HEK293 (cell line): ENCODE data around the gene MSRB3.

ENCODE experiments used
- AEBP2 ChIP-seq: fragments of 450-650 bp; formaldehyde crosslinking; IDR thresholded peaks from 2 replicates; pipeline ENCODE4 v1.5.1; 2016; ENCODE audit warnings: missing biosample characterization, missing genetic modification characterization, borderline replicate concordance
- CTCF ChIP-seq: fragments of 450-650 bp; formaldehyde crosslinking; IDR thresholded peaks from 2 replicates; pipeline ENCODE4 v1.5.1; 2016; ENCODE audit warnings: missing biosample characterization, missing genetic modification characterization
- GLI4 ChIP-seq: fragments of 450-650 bp; formaldehyde crosslinking; IDR thresholded peaks from 2 replicates; pipeline ENCODE4 v1.5.1; 2016; ENCODE audit warnings: missing biosample characterization, missing genetic modification characterization
- MEIS1 ChIP-seq: sonication (generic); formaldehyde crosslinking; IDR thresholded peaks from 2 replicates; pipeline ENCODE4 v1.8.1; 2022; ENCODE audit warnings: missing genetic modification reagents, mild to moderate bottlenecking, borderline replicate concordance
- OSR2 ChIP-seq: fragments of 450-650 bp; formaldehyde crosslinking; IDR thresholded peaks from 2 replicates; pipeline ENCODE4 v1.5.1; 2016; ENCODE audit warnings: missing biosample characterization, missing genetic modification characterization
- REPIN1 ChIP-seq: fragments of 450-650 bp; formaldehyde crosslinking; IDR thresholded peaks from 2 replicates; pipeline ENCODE4 v1.5.1; 2017; ENCODE audit warnings: missing biosample characterization, missing genetic modification characterization, low read depth
- YY1 ChIP-seq: fragments of 450-650 bp; formaldehyde crosslinking; IDR thresholded peaks from 2 replicates; pipeline ENCODE4 v1.5.1; 2018; ENCODE audit warnings: missing biosample characterization, missing genetic modification characterization
- ZFP3 ChIP-seq: fragments of 450-650 bp; formaldehyde crosslinking; IDR thresholded peaks from 2 replicates; pipeline ENCODE4 v1.5.1; 2016; ENCODE audit warnings: low read depth, missing biosample characterization, missing genetic modification characterization
- ZNF155 ChIP-seq: fragments of 450-650 bp; formaldehyde crosslinking; IDR thresholded peaks from 2 replicates; pipeline ENCODE4 v1.5.1; 2016; ENCODE audit warnings: missing biosample characterization, missing genetic modification characterization
- ZNF157 ChIP-seq: fragments of 450-650 bp; formaldehyde crosslinking; IDR thresholded peaks from 2 replicates; pipeline ENCODE4 v1.5.1; 2016; ENCODE audit warnings: missing biosample characterization, missing genetic modification characterization
- ZNF169 ChIP-seq: fragments of 450-650 bp; formaldehyde crosslinking; IDR thresholded peaks from 2 replicates; pipeline ENCODE4 v1.5.1; 2016; ENCODE audit warnings: missing biosample characterization, missing genetic modification characterization
- ZNF221 ChIP-seq: fragments of 450-650 bp; formaldehyde crosslinking; IDR thresholded peaks from 2 replicates; pipeline ENCODE4 v1.5.1; 2017; ENCODE audit warnings: missing biosample characterization, missing genetic modification characterization, borderline replicate concordance
- ZNF280D ChIP-seq: fragments of 450-650 bp; formaldehyde crosslinking; IDR thresholded peaks from 2 replicates; pipeline ENCODE4 v1.5.1; 2016; ENCODE audit warnings: missing biosample characterization, missing genetic modification characterization
- ZNF341 ChIP-seq: fragments of 450-650 bp; formaldehyde crosslinking; IDR thresholded peaks from 2 replicates; pipeline ENCODE4; 2016; ENCODE audit warnings: low read depth, missing biosample characterization, missing genetic modification characterization
- ZNF394 ChIP-seq: fragments of 450-650 bp; formaldehyde crosslinking; IDR thresholded peaks from 2 replicates; pipeline ENCODE4 v1.5.1; 2016; ENCODE audit warnings: missing biosample characterization, missing genetic modification characterization, mild to moderate bottlenecking, moderate library complexity, borderline replicate concordance
- ZNF404 ChIP-seq: fragments of 450-650 bp; formaldehyde crosslinking; IDR thresholded peaks from 2 replicates; pipeline ENCODE4 v1.5.1; 2017; ENCODE audit warnings: missing biosample characterization, missing genetic modification characterization
- ZNF513 ChIP-seq: fragments of 450-650 bp; IDR thresholded peaks from 2 replicates; pipeline ENCODE4 v1.5.1; 2018; ENCODE audit warnings: missing biosample characterization, missing genetic modification characterization
- ZNF518A ChIP-seq: fragments of 450-650 bp; formaldehyde crosslinking; conservative IDR thresholded peaks from 2 replicates; pipeline ENCODE4 v1.5.1; 2016; ENCODE audit warnings: low read depth, missing biosample characterization, missing genetic modification characterization
- ZNF529 ChIP-seq: fragments of 450-650 bp; formaldehyde crosslinking; IDR thresholded peaks from 2 replicates; pipeline ENCODE4 v1.5.1; 2017; ENCODE audit warnings: missing genetic modification characterization, missing biosample characterization; ENCODE audit not compliant: insufficient replicate concordance
- ZNF555 ChIP-seq: fragments of 450-650 bp; formaldehyde crosslinking; conservative IDR thresholded peaks from 2 replicates; pipeline ENCODE4 v1.5.1; 2017; ENCODE audit warnings: missing biosample characterization, mild to moderate bottlenecking, missing genetic modification characterization, inconsistent platforms
- ZNF560 ChIP-seq: fragments of 450-650 bp; formaldehyde crosslinking; IDR thresholded peaks from 2 replicates; pipeline ENCODE4 v1.5.1; 2017; ENCODE audit warnings: missing biosample characterization, missing genetic modification characterization, borderline replicate concordance
- ZNF658 ChIP-seq: fragments of 450-650 bp; formaldehyde crosslinking; IDR thresholded peaks from 2 replicates; pipeline ENCODE4; 2016; ENCODE audit warnings: missing biosample characterization, missing genetic modification characterization
- ZNF670 ChIP-seq: fragments of 450-650 bp; formaldehyde crosslinking; IDR thresholded peaks from 2 replicates; pipeline ENCODE4 v1.5.1; 2016; ENCODE audit warnings: missing biosample characterization, missing genetic modification characterization, low read depth
- ZNF785 ChIP-seq: fragments of 450-650 bp; formaldehyde crosslinking; IDR thresholded peaks from 2 replicates; pipeline ENCODE4 v1.5.1; 2016; ENCODE audit warnings: missing biosample characterization, missing genetic modification characterization

MSRB3 gene

GRCh38 chr12:65278576-65279368, at the start of gene MSRB3 (continued):
- TF ChIP-seq ZNF518A (tag by site-specific recombination) (no peak), ZNF670 (tag by site-specific recombination) (no peak), ZNF394 (tag by site-specific recombination) (no peak), CTCF (tag by site-specific recombination) (peak; percentile 93), ZFP3 (tag by site-specific recombination) (no peak), ZNF529 (no peak), ZNF785 (tag by site-specific recombination) (no peak), ZNF157 (tag by site-specific recombination) (no peak), ZNF513 (tag by site-specific recombination) (no peak), ZNF280D (tag by site-specific recombination) (0 out of 2 replicates have a peak, but pooled peaks have one; percentile 28), MEIS1 (CRISPR knock-in tag) (no peak), YY1 (tag by site-specific recombination) (peak; percentile 41; the same call in 1 of the 2 replicates), ZNF404 (tag by site-specific recombination) (no peak), ZNF555 (no peak), ZNF341 (tag by site-specific recombination) (peak; percentile 97), ZNF560 (tag by site-specific recombination) (no peak), ZNF169 (no peak), AEBP2 (tag by site-specific recombination) (no peak), GLI4 (0 out of 2 replicates have a peak, but pooled peaks have one; percentile 55), OSR2 (tag by site-specific recombination) (peak; percentile 55), ZNF658 (tag by site-specific recombination) (no peak), ZNF221 (no peak), ZNF155 (tag by site-specific recombination) (no peak), REPIN1 (tag by site-specific recombination) (no peak)
